Measurements from ENCODE around the gene BRIP1.
A peak's percentile ranks its signal among the peaks of the same experiment; 100 is the strongest.
"Not testable (repeated sequence)": the region's sequence is repeated elsewhere in the genome, so short reads cannot be mapped to it uniquely, and the experiment has no call there.

The BRIP1 gene

GRCh38 chr17:61727798-61728197, 135.5 kb downstream of the BRIP1 start:
- not testable (repeated sequence) for DNase-seq (ENCODE audit: low spot score)

- DNase-seq (ENCODE audit: low spot score), result no peak
Measured at GRCh38 chr17:61726977-61727376, 136.4 kb downstream of the BRIP1 start.

GRCh38 chr17:61724777-61725176, 138.6 kb downstream of the BRIP1 start:
- no peak for DNase-seq (ENCODE audit: low spot score)

GRCh38 chr17:61723914-61724313, 139.4 kb downstream of the BRIP1 start:
- DNase-seq (ENCODE audit: low spot score), result no peak

GRCh38 chr17:61723183-61723582, 140.1 kb downstream of the BRIP1 start:
- no peak for DNase-seq (ENCODE audit: low spot score)

GRCh38 chr17:61722398-61722797, 140.9 kb downstream of the BRIP1 start:
- DNase-seq (ENCODE audit: low spot score), result no peak

GRCh38 chr17:61720016-61720795, 143.1 kb downstream of the BRIP1 start:
- DNase-seq (ENCODE audit: low spot score), result peak; percentile 20

GRCh38 chr17:61719220-61719619, 144.1 kb downstream of the BRIP1 start:
- not testable (repeated sequence) for DNase-seq (ENCODE audit: low spot score)

- no peak for DNase-seq (ENCODE audit: low spot score)
Measured at GRCh38 chr17:61718022-61718421, 145.3 kb downstream of the BRIP1 start.

- DNase-seq (ENCODE audit: low spot score), result no peak
Measured at GRCh38 chr17:61717352-61717751, 146.0 kb downstream of the BRIP1 start.

GRCh38 chr17:61716225-61716829, 147.0 kb downstream of the BRIP1 start:
- DNase-seq (ENCODE audit: low spot score), result no peak

GRCh38 chr17:61715348-61715747, 148.0 kb downstream of the BRIP1 start:
- no peak for DNase-seq (ENCODE audit: low spot score)

GRCh38 chr17:61714300-61714699, 149.0 kb downstream of the BRIP1 start:
- no peak for DNase-seq (ENCODE audit: low spot score)

GRCh38 chr17:61713035-61713434, 150.3 kb downstream of the BRIP1 start:
- no peak for DNase-seq (ENCODE audit: low spot score)

GRCh38 chr17:61710546-61710945, 152.8 kb downstream of the BRIP1 start:
- DNase-seq (ENCODE audit: low spot score), result no peak

GRCh38 chr17:61709567-61709966, 153.8 kb downstream of the BRIP1 start:
- no peak for DNase-seq (ENCODE audit: low spot score)

- no peak for DNase-seq (ENCODE audit: low spot score)
Measured at GRCh38 chr17:61704935-61705449, 158.3 kb downstream of the BRIP1 start.

- DNase-seq (ENCODE audit: low spot score), result no peak
Measured at GRCh38 chr17:61702450-61702849, 160.9 kb downstream of the BRIP1 start.

- DNase-seq (ENCODE audit: low spot score), result no peak
Measured at GRCh38 chr17:61701978-61702377, 161.3 kb downstream of the BRIP1 start.

- DNase-seq (ENCODE audit: low spot score), result no peak
Measured at GRCh38 chr17:61701334-61701733, 162.0 kb downstream of the BRIP1 start.

- no peak for DNase-seq (ENCODE audit: low spot score)
Measured at GRCh38 chr17:61700252-61700651, 163.1 kb downstream of the BRIP1 start.

GRCh38 chr17:61699694-61700093, 163.6 kb downstream of the BRIP1 start:
- no peak for DNase-seq (ENCODE audit: low spot score)

GRCh38 chr17:61699032-61699431, 164.3 kb downstream of the BRIP1 start:
- no peak for DNase-seq (ENCODE audit: low spot score)

GRCh38 chr17:61698244-61698643, 165.1 kb downstream of the BRIP1 start:
- no peak for DNase-seq (ENCODE audit: low spot score)

Measured in COLO829 (cell line).